H9 (cell line): Measurements from ENCODE around the gene CNGA4. TPM values are rescaled to one million over a fixed set of nuclear protein-coding genes. Genes with fewer than 3 reads are reported as not detected.
A peak's percentile ranks its signal among the peaks of the same experiment; 100 is the strongest.

ENCODE experiments used
- DNase-seq: peaks from one replicate; pipeline ENCODE4 v3.0.0-alpha.2; 2017
- H2AFZ ChIP-seq: one replicate; pipeline ENCODE4 v1.6.1; 2013; ENCODE audit warnings: mild to moderate bottlenecking, low read length, control low read depth, moderate library complexity
- H2AK5ac ChIP-seq: 2 replicates; pipeline ENCODE4 v1.6.1; 2013; ENCODE audit warnings: low read length, control low read depth, mixed read lengths; ENCODE audit not compliant: insufficient read length
- H2BK120ac ChIP-seq: one replicate; pipeline ENCODE4 v1.6.1; 2013; ENCODE audit warnings: low read depth, mild to moderate bottlenecking, low read length, control low read depth, inconsistent platforms; ENCODE audit not compliant: poor library complexity, severe bottlenecking
- H2BK12ac ChIP-seq: 2 replicates; pipeline ENCODE4 v1.6.1; 2013; ENCODE audit warnings: low read length, control low read depth, mixed read lengths, low read depth; ENCODE audit not compliant: insufficient read length
- H2BK15ac ChIP-seq: 2 replicates; pipeline ENCODE4 v1.6.1; 2013; ENCODE audit warnings: low read depth, low read length, control low read depth
- H2BK20ac ChIP-seq: one replicate; pipeline ENCODE4 v1.6.1; 2013; ENCODE audit warnings: low read depth, mild to moderate bottlenecking, low read length, control low read depth, inconsistent platforms; ENCODE audit not compliant: poor library complexity, severe bottlenecking
- H2BK5ac ChIP-seq: 2 replicates; pipeline ENCODE4 v1.6.1; 2013; ENCODE audit warnings: low read length, control low read depth, mixed read lengths; ENCODE audit not compliant: insufficient read length
- H3K14ac ChIP-seq: 2 replicates; pipeline ENCODE4 v1.6.1; 2013; ENCODE audit warnings: low read length, control low read depth; ENCODE audit not compliant: insufficient read depth
- H3K18ac ChIP-seq: 2 replicates; pipeline ENCODE4 v1.6.1; 2013; ENCODE audit warnings: low read depth, mild to moderate bottlenecking, mixed read lengths, low read length, control low read depth; ENCODE audit not compliant: insufficient read length
- H3K23ac ChIP-seq: 2 replicates; pipeline ENCODE4 v1.6.1; 2013; ENCODE audit warnings: low read length, control low read depth, mixed read lengths, low read depth; ENCODE audit not compliant: insufficient read length
- H3K23me2 ChIP-seq: 2 replicates; pipeline ENCODE4 v1.6.1; 2013; ENCODE audit warnings: low read depth, mild to moderate bottlenecking, mixed read lengths, low read length, control low read depth; ENCODE audit not compliant: insufficient read length, poor library complexity, severe bottlenecking
- H3K27ac ChIP-seq: 2 replicates; pipeline ENCODE4 v1.5.1; 2013; ENCODE audit warnings: low read length, control low read depth, mixed read lengths, low read depth; ENCODE audit not compliant: insufficient read length
- H3K27me3 ChIP-seq: 2 replicates; pipeline ENCODE4 v1.6.1; 2013; ENCODE audit warnings: low read length, control low read depth, inconsistent platforms; ENCODE audit not compliant: insufficient read depth
- H3K4ac ChIP-seq: 2 replicates; pipeline ENCODE4 v1.6.1; 2013; ENCODE audit warnings: low read depth, mild to moderate bottlenecking, control low read depth, inconsistent platforms, low read length, moderate library complexity
- H3K4me1 ChIP-seq: 2 replicates; pipeline ENCODE4 v1.6.1; 2013; ENCODE audit warnings: low read length, control low read depth, inconsistent platforms; ENCODE audit not compliant: insufficient read depth
- H3K4me2 ChIP-seq: 2 replicates; pipeline ENCODE4 v1.6.1; 2013; ENCODE audit warnings: low read length, control low read depth, mixed read lengths; ENCODE audit not compliant: insufficient read length, insufficient read depth
- H3K56ac ChIP-seq: 2 replicates; pipeline ENCODE4 v1.6.1; 2013; ENCODE audit warnings: low read depth, mild to moderate bottlenecking, mixed read lengths, low read length, control low read depth; ENCODE audit not compliant: insufficient read length
- H3K79me1 ChIP-seq: 2 replicates; pipeline ENCODE4 v1.6.1; 2013; ENCODE audit warnings: low read depth, mild to moderate bottlenecking, moderate library complexity, low read length, control low read depth, inconsistent platforms; ENCODE audit not compliant: insufficient read depth, poor library complexity, severe bottlenecking
- H3K79me2 ChIP-seq: 2 replicates; pipeline ENCODE4 v1.6.1; 2013; ENCODE audit warnings: low read length, control low read depth, inconsistent platforms; ENCODE audit not compliant: insufficient read depth
- H3K9ac ChIP-seq: 2 replicates; pipeline ENCODE4 v1.6.1; 2013; ENCODE audit warnings: low read length, control low read depth, mixed read lengths; ENCODE audit not compliant: insufficient read length; ENCODE audit errors: extremely low read depth
- H3K9me3 ChIP-seq: one replicate; pipeline ENCODE4 v1.6.1; 2013; ENCODE audit warnings: low read depth, low read length, inconsistent platforms; ENCODE audit not compliant: control insufficient read depth
- H3T11ph ChIP-seq: one replicate; pipeline ENCODE4 v1.6.1; 2013; ENCODE audit warnings: mild to moderate bottlenecking, low read length, control low read depth, inconsistent platforms
- H4K20me1 ChIP-seq: one replicate; pipeline ENCODE4 v1.6.1; 2013; ENCODE audit not compliant: control insufficient read depth, insufficient read length, insufficient read depth
- H4K5ac ChIP-seq: 2 replicates; pipeline ENCODE4 v1.6.1; 2013; ENCODE audit warnings: low read depth, mild to moderate bottlenecking, mixed read lengths, low read length, control low read depth; ENCODE audit not compliant: insufficient read length
- H4K8ac ChIP-seq: replicated peaks from 2 replicates; pipeline ENCODE4 v1.6.1; 2013; ENCODE audit warnings: low read length, control low read depth, mixed read lengths, low read depth; ENCODE audit not compliant: insufficient read length
- H4K91ac ChIP-seq: 2 replicates; pipeline ENCODE4 v1.6.1; 2013; ENCODE audit warnings: low read depth, mild to moderate bottlenecking, moderate library complexity, mixed read lengths, low read length, control low read depth; ENCODE audit not compliant: insufficient read length
- H3K27ac Mint-ChIP-seq, 3 experiments: 2 replicates in 2 of 3; 3 replicates in 1 of 3; pipeline ENCODE4 v1.8.0; 2020 to 2021; ENCODE audit warnings: mixed read lengths in 3 of 3, mild to moderate bottlenecking in 1 of 3, moderate library complexity in 1 of 3
- H3K27me3 Mint-ChIP-seq: 2 replicates; pipeline ENCODE4 v1.8.0; 2021; ENCODE audit warnings: low read depth, mild to moderate bottlenecking, moderate library complexity, mixed read lengths
- H3K36me3 Mint-ChIP-seq, 3 experiments: 2 replicates in 2 of 3; 3 replicates in 1 of 3; pipeline ENCODE4 v1.8.0; 2020 to 2021; ENCODE audit warnings: low read depth in 3 of 3, mixed read lengths in 3 of 3; ENCODE audit not compliant: insufficient read depth in 1 of 3
- H3K4me1 Mint-ChIP-seq, 2 experiments: 2 replicates each; pipeline ENCODE4 v1.8.0; 2020; ENCODE audit warnings: mixed read lengths in 2 of 2
- H3K4me3 Mint-ChIP-seq, 2 experiments: 2 replicates in 1 of 2; 3 replicates in 1 of 2; pipeline ENCODE4 v1.8.0; 2020 to 2021; ENCODE audit warnings: mild to moderate bottlenecking in 2 of 2, mixed read lengths in 2 of 2, moderate library complexity in 1 of 2
- H3K9me3 Mint-ChIP-seq, 2 experiments: 2 replicates in 1 of 2; 3 replicates in 1 of 2; pipeline ENCODE4 v1.8.0; 2020; ENCODE audit warnings: mild to moderate bottlenecking in 2 of 2, mixed read lengths in 2 of 2, moderate library complexity in 1 of 2
- CTCF ChIP-seq: fragments of 200-600 bp; sonication (generic); conservative IDR thresholded peaks from 3 replicates; pipeline ENCODE4 v1.8.0; 2021; ENCODE audit warnings: antibody characterized with exemption, mild to moderate bottlenecking
- WGBS: extraction: QIAGEN DNeasy Blood & Tissue Kit; methylation state at CpG from one replicate; pipeline ENCODE4 v1.1.7; 2013; ENCODE audit warnings: missing lambda C conversion rate, low lambda C conversion rate, mixed read lengths; ENCODE audit not compliant: insufficient read length; ENCODE audit errors: extremely low coverage; 5-methylcytosine and 5-hydroxymethylcytosine counted together
- total RNA-seq: library from RNA; stranded (reverse); gene quantifications from 2 replicates; pipeline ENCODE4 v1.2.1, GENCODE V29; 2021

CNGA4 gene
- total RNA-seq, 1 experiment from 2014 or later, result 0.11 TPM

- peaks cover 0 to 21% (median 4%) of the 10 kb centered on the region in 3 experiments; a peak in 4 of 7 replicates for H3K36me3 Mint-ChIP-seq
- no CpG with 5 or more reads among the region's 24 CpGs for WGBS
Measured at GRCh38 chr11:6269994-6270393, 31.1 kb downstream of the CNGA4 start.

More at GRCh38 chr11:6269994-6270393, 31.1 kb downstream of the CNGA4 start:
- Histone ChIP-seq H2BK20ac (no peak overlapping the region), H3K9ac (no peak overlapping the region), H3K27me3 (no peaks in the 10 kb centered on the region), H3T11ph (no peak overlapping the region), H2BK120ac (no peak overlapping the region), H4K20me1 (no peaks in the 10 kb centered on the region), H3K4me1 (no peaks in the 10 kb centered on the region), H2AK5ac (no peak overlapping the region), H2BK15ac (no peak overlapping the region), H2AFZ (no peak overlapping the region), H3K23me2 (no peaks in the 10 kb centered on the region), H4K5ac (no peak overlapping the region), H2BK5ac (no peak overlapping the region), H3K27ac (no peak overlapping the region), H4K8ac (no peak overlapping the region), H2BK12ac (no peak overlapping the region), H3K56ac (no peak overlapping the region), H3K9me3 (no peaks in the 10 kb centered on the region), H3K23ac (no peak overlapping the region), H4K91ac (no peak overlapping the region), H3K79me2 (no peaks in the 10 kb centered on the region), H3K4me2 (no peak overlapping the region), H3K79me1 (no peaks in the 10 kb centered on the region), H3K4ac (no peak overlapping the region), H3K18ac (no peak overlapping the region), H3K14ac (no peak overlapping the region)
- Mint-ChIP-seq H3K27ac (no peak overlapping the region), H3K4me1 (peaks cover 13 to 14% of the 10 kb centered on the region in 2 experiments), H3K4me3 (no peak overlapping the region), H3K27me3 (peaks cover 39% of the 10 kb centered on the region), H3K9me3 (no peaks in the 10 kb centered on the region)
- peak; percentile 52 for DNase-seq
- TF ChIP-seq CTCF, result peak; percentile 64; the same call in 2 of the 3 replicates
